Measurements from ENCODE around the gene PALLD.

The PALLD gene

DNA sequence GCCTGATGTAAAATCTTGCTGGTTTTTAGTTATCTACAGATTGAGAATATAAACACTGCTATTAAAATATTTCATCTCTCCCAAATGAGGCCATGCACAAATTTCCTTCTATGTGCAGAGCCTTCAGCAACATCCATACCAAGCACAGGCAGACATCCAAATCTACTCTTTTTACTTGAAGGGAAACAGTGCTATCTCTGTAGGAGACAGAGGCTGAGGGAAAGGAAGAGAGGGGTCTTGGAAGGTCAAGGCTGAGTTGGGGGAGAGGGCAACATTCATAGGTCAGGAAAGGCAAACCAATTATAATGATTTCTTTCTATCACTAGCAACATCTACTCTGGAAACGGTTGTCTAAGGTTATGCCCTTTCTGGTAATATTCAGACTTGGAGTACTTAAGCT is 273.0 kb downstream of the PALLD start:
- DNase-seq: no peak

DNA sequence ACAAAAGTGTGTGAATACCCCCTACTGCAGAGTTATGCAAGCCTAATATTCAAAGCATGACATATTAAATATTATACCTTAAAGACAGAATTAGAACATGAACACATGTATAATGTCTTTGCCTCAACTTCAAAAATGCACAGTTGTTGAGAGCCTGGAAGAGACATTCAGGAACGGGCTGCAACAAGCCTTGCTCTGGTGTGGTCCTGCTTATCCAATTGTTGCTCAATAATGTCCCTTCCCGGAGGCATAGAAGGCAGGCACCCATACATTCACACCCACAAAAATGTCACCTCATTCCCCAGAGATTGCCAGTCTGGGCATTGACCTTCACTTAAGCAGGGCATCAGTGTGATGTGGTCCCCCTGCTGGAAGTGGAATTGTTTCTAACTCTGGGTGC is 274.4 kb downstream of the PALLD start:
- no peak for DNase-seq

DNA sequence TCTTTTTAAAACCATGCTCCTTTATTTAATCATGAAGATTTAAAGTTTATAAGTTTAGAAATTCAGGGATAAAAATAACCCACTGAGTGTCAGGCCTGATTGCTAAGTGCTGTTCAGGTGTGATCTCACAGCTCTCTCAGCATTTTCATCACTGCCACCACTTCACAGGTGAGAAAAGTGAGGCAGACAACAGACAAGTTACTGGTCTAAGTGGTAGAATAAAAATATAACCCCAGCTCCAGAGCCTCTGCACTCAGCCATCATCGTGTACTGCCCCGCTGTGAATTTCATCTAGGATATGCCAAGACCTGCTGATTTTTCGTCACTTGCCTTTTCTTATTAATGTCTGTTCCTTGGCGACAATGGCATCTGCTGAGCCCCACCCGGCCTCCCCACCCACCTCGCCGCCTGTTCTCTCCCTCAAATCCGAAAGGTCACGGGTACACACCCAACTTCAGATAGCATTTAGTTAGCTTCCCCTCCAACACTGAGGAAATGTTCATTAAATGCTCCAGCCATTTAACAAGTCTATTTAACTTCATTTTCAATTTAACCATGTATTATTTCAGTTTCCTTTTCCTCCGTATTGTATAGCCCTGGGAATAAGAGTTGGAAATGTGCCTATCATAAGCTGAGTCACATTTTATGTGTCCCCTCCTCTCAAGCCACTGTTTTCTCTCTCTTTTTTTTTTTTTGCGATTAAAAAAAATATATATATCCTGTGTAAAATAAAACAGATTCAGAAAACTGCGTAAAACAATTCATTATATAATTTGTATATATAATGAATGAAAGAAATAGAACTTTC is 276.7 kb downstream of the PALLD start:
- DNase-seq: no peak

DNA sequence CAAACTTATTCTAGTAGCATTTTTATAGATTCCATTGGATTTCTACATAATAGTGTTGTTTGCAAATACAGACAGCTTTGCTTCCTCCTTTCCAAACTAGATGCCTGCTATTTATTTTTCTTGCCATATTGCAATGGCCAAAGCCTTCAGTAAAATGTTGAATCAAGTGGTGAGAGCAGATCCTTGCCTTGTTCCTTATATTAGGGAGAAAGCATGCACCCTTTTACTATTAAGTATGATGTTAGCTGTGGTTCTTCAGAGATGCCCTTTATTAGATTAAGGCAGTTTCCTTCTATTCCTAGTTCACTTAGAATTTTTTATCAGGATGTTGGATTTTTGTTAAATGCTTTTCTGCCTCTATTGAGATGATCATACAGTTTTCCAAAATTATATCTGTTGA is 279.5 kb downstream of the PALLD start:
- no peak for DNase-seq

DNA sequence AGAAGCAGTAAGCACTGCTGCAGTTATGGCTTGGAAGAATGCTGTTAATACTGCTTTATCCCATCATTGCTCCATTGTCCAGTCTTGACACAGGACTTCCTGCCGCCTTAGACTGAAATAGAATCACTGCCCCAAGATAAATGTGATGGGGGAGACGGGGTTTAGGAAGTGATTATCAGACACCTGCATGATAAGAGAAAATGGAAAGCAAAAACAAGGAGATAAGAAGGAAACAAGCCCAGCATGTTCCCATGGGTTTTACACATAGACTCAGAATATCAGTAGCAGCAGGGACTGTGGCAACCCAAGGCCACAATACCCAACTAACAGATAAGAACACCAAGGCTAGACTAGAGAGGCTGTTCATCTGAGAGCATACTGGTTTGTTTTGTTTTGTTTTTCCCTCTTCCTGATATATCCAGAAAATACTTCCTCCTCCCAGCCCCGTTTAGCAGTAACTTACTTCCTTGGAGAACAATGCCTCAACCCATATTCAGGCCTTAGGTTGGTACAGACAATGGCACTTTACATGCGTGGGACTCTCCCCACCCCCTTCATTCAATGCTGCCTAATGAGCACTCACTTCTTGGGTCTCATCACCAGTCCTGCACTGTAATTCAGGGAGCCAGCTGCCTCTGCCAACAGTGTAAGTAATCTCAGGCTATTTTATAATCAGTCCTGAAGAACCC is 280.6 kb downstream of the PALLD start:
- no peak for DNase-seq

DNA sequence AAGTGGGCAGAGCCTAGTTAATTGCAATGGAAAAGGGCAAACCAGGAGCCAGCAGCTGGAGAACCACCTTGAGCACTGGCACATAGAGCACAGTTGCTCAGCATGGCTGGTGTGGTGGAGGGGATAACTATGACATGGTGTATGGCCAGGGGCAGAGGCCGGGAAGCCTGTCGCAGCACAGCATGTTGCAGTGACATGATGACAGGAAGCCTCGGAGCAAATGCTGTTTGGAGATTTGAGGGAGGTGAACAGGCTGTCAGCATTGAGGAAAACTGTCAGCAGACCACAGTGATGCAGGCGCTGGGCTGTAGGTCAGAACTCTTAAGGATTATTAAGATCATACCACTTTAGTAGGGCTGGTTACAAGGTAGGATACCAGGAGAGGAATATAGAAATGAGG is 284.5 kb downstream of the PALLD start:
- DNase-seq: no peak

DNA sequence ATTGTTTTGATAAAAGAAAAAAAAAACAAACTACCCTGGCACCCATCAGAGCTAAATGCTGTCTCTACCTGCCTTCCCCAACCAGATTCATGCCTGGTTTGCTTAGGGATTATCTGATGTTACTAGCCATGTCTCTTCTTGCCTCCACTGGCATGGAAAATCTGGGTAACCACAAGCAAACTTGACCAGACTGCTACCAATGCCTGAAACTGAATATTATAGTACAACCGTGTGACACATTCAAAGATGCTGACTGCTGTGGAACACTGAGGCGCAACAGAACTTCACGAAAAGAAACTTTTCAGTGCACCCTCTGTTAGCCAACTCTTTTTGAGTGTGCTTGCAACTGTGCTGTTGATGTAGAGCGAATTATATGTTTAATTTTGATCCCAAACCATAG is 285.1 kb downstream of the PALLD start:
- DNase-seq: no peak

DNA sequence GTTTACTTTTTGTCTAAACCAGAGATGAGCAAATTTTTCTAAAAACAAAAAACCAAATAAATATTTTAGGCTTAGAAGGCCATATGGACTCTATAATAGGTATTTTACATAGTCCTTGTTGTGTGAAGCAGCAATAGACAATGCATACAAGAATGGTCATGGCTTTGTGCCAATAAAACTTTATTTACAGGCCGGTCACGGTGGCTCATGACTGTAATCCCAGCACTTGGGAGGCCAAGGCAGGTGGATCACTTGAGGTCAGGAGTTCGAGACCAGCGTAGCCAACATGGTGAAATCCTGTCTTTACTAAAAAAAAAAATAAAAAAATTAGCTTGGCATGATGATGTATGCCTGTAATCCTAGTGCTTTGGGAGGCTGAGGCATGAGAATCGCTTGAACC is 285.6 kb downstream of the PALLD start:
- DNase-seq: no peak

DNA sequence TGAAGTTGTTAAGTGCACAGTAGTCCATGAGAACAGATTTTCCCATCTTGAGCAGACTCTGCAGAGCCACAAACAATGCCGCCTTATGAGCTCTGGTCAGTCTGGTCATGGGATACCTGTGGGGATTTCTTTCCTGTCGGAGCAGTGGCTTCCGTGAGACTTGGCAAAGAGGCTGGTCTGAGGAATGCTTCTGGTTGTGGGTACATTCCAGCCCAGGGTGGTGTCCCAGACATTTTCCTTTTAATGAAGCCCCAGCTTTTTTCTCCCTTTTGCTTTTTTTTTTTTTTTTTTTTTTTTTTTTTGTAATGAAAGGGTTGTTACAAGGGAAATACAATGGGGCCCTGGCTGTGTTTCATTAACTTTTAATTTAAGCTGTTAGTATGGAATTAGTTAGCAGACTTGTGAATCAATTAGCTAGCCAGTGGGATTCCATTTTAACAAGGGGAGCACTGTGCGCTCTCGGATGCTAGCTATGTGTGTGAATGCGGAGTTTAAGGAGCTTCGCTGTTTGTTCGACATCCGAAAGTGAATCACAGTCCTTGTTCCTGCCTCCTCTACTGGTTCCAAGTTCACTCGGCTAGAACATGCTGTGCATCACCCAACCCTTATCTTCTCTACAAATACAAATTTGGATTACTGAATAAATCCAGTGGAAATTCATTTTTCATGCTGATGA is 288.1 kb downstream of the PALLD start:
- DNase-seq: no peak

DNA sequence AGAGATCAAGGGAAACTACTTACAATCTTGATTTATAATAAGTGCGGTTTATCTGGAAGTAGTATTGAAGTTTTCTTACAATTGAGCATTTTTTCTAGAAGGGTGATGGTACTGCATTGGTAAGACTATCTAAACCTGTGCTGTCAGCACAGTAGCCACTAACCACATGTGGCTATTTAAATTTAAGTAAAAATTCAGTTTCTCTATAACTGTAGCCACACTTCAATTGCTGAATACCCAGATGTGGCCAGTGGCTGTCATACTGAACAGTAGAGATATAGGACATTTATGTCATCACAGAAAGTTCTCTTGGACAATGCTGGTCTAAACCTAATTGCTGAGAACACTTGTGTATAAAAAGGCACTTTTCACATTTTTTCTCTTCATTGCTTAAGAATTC is 290.5 kb downstream of the PALLD start:
- no peak for DNase-seq

DNA sequence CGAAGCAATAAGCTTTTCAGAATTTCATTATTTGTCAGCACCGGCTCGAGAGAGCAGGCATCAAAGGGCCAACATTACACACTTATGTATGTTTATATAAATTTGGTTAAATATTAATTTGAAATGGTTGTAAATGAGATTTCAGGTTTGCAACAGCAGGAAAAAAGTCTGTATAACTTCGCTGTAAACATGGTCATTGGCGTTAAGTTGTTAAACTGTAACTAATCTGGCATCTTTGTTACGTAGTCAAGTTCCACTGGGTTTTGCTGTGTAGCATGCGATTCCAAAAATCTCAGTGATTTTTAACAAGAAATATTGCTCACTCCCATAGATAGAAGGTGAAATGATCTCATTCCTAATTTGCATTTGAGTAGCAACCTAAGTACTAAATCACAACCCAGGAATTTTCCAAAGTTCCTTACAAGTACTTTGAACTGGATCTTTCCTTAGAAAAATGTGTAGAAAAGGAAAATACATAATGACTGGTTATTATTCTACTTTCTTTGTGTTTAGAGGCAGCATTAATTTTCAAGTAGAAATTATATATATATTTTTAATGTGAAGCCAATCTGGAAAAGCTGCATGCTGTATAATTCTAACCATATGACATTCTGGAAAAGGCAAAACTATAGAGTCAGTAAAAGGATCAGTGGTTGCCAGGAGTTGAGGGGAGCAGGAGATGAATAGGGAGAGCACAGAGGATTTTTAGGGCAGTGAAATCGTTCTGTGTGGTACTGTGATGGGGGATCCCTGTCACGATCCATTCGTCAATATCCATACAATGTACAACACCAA is 291.1 kb downstream of the PALLD start:
- DNase-seq: no peak

DNA sequence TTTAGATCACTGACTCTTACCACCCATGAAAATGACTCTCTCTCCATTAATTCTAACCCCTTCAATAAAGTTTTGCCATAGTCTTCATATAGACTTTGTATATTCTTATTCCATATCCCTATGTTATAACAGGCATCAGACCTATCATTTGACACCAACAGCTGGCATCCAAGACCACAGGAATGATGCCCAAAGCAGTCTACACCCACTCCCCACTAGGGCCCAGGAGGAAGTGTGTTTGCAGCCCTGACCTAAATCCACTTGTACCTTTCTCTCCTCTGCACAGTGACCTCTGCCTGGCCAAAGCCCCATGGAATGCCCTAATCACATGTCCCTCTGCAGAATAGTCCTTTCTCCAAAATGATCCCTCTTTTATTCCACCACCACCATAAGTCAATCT is 294.0 kb downstream of the PALLD start:
- no peak for DNase-seq

DNA sequence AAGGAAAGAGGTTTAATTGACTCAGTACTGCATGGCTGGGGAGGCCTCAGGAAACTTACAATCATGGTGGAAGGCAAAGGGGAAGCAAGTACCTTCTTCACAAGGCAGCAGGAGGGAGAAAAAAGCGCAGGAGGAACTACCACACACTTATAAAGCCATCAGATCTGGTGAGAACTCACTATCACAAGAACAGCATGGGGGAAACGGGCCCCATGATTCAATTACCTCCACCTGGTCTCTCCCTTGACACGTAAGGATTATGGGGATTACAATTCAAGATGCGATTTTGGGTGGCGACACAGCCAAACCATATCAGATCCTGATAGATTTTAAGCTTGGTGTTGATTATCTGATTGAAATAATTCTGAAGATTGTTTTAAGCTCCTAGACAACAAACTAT is 294.5 kb downstream of the PALLD start:
- DNase-seq: no peak

DNA sequence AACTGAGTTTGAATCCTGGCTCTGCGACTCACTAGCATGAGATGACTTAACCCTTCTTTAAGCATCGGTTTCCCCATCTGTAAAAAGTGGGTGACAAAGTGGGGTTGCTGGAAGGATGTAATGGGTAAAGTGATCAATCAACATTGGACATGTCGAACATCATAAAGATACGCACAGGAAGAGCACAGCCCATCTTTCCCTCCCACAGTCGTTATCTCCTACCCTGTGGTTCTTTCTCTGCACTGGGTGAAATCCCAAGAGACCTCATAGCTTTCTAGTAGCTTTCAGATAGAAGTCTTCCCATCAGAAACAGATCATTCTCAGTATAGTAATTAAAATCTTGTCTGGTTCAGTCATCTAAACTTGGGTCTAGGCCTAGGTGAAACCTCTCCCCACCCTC is 296.7 kb downstream of the PALLD start:
- DNase-seq: no peak

DNA sequence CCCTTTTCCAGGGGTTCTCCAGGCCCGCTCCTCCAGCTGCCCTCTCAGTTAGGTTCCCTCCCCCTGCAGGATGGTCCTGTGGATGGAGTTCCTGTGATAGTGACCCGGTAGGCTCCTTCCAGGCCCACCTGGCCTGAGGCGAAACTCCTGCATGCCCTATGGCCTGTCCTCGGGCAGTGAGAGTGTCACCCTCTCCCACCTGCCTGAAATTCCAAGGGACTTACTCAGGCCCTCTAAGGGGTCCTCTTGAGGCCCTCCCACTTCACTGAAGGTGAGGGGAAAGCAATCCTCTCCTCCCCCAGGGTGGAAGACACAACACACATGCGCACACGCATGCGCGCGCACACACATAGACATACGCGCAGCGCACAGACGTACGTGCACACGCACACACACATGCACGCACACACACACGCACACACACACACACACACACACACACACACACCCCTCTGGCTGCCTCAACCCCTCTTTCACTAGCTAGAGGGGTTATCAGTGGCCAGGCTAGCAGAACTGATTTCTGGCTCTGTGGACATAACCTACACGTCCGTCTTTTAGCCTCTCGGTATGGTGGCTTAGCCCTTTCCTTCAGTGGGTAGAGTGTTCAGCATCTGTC is 297.3 kb downstream of the PALLD start:
- DNase-seq: no peak

DNA sequence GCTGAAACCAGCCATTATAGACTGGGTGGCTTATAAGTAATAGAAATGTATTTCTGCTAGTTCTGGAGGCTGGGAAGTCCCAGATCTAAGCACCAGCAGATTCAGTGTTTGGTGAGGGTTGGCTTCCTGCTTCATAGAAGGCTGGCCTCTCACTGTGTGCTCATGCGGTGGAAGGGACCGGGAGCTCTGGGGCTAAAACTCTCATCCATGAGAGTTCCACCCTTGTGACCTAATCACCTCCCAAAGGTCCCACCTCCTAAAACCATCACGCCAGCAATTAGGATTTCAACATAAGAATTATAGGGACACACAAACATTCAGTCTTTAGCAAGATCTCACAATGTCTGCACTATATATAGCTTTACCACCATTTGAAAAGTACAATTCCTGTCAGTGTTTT is 298.0 kb downstream of the PALLD start:
- DNase-seq: no peak

DNA sequence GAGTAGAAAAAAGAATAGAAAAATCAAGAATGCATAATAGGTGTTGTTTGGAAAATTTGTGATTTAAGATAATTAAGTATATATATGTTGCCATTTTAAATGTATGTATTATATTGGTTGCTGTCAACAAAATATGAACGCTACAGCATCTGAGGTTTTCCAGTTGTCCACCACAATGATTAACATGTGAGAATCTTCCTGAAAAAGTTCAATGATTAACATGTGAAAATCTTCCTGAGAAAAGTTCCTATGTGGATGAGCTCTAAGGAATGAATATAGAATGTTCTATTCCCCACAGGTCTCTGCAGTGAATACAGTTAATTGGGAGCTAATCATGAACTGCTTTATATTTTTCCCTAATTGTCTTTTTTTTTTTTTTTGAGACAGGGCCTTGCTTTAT is 298.5 kb downstream of the PALLD start:
- no peak for DNase-seq

DNA sequence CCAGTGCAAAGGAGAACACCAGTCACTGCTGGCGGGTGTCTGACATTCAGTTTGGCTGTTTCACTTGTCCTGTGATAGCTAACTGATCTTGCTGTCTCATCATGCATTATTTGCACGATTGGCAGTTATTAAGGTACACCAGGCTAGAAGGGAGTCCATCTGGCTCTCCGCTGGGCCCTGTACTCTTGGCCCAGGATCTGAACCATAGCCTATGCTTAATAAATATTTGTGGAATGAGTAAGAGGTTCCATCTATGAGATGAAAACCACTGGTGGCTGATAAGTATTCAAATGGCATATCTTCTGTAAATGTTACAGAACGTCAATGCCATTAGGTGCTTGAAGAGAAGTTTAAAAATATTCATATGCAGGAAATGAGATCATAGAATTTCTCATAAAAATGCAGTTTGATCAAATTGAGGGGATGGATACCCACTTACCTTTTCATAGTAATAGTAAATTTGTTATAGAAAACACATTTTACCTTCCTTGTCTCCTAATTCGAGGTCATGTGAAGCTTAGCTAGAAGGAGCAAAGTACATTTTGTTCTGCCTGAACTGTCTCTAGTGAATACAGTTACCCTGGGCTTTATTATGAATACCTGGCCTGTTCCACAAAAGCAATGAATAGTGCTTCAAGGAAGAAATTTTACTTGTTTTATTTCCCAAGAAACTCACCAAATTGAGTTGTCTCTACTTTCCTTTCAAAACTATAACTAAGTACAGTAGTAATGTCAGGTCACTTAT is 299.7 kb downstream of the PALLD start:
- no peak for DNase-seq

DNA sequence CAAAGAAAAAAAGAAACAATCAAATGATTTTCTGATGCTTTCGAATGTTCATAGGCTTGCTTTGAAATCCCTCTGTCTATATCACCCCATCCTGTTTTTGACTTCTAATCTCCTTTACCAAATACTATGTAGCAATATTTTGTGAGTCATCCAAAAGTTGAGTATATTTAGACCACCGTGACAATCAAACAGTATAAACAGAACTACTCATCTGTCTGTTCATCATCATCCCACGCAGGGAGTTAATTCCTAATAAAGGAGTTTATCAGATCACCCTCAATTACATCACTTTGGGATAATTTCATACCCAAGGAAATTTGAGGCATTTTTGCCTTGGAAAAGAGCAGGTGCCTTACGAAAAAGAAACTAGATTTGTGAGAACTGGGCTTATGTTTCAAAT is 300.3 kb downstream of the PALLD start:
- DNase-seq: no peak

DNA sequence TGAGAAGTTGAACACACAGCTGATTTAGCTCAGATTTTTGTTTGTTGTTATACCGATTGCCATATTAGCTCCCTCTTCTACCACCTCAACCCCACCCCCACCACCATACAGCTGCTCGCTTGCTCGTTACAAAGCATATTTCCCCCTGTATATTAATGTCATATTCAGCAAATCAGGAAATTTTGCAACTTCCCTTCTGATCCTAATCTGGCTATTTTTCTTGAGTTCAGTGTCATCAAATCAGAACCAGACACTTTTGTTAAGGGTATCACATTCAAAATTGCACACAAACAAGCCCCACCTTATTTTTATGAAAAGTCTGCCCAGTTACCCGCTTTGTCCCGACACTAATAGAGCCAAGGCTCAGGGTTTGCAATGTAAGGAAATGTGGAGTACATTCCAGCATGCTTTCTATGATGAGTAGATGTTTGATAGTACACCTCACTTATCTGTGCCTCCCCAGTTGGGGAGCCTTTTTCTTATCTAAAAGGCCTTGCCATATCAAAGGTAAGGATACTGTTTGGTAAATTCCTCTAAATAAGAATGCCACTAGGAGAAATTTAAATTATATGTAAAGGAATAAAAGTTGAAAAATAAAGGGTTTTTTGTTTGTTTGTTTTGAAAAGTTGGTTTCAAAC is 301.0 kb downstream of the PALLD start:
- no peak for DNase-seq

DNA sequence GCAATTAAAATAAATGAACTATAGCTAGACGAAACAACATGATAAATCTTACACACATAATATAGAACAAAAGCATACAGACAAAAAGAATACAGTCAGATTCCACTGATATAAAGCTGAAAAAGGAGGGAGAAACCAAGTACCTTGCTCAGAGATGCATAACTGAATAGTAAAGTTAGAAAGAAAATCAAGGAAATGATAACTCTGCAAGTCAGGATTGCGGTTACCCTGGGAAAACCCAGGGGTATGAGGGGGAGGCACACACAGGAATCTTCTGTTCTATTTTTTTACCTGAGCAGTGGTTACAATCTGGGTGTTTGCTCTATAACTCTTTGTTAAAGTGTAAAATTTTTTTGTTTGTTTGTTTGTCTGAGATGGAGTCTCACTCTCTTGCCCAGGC is 304.1 kb downstream of the PALLD start:
- no peak for DNase-seq

DNA sequence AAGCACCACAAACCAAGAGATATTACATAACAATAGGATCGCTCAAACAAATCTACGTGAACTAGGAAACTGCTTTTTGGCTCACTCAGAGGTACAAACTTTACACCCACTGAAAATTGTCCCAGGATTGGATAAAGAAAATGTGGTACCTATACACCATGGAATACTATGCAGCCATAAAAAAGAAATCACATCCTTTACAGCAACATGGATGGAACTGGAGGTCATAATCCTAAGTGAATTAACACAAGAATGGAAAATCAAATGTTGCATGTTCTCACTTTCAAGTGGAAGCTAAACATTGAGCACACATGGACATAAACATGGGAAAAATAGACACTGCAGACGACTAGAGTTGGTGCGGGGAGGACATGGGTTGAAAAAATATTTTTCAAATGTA is 305.4 kb downstream of the PALLD start:
- DNase-seq: no peak

Measured in activated CD8-positive, alpha-beta memory T cell treated with anti-CD3 and anti-CD28 coated beads, Interleukin-2, amount 50 U/mL, for 4 hours (primary cell).